Measurements from ENCODE around the gene CPB2.

Gene CPB2

GRCh38 chr13:46057256-46058015, 47.4 kb downstream of the CPB2 start:
- no peaks in the 10 kb centered on the region for H3K36me3 ChIP-seq (ENCODE audit: insufficient read depth, low read length)
- H3K79me2 ChIP-seq (ENCODE audit: insufficient read depth, low read length): peaks cover 48% of the 10 kb centered on the region
- H3K4me3 ChIP-seq (ENCODE audit: low read length, poor library complexity, severe bottlenecking): no peak overlapping the region
- no peaks in the 10 kb centered on the region for H4K20me1 ChIP-seq (ENCODE audit: insufficient read depth, low read length, poor library complexity, severe bottlenecking)
- no peaks in the 10 kb centered on the region for H3K9me3 ChIP-seq (ENCODE audit: insufficient read depth, low read depth, low read length)
- TF ChIP-seq, protein P1, sequence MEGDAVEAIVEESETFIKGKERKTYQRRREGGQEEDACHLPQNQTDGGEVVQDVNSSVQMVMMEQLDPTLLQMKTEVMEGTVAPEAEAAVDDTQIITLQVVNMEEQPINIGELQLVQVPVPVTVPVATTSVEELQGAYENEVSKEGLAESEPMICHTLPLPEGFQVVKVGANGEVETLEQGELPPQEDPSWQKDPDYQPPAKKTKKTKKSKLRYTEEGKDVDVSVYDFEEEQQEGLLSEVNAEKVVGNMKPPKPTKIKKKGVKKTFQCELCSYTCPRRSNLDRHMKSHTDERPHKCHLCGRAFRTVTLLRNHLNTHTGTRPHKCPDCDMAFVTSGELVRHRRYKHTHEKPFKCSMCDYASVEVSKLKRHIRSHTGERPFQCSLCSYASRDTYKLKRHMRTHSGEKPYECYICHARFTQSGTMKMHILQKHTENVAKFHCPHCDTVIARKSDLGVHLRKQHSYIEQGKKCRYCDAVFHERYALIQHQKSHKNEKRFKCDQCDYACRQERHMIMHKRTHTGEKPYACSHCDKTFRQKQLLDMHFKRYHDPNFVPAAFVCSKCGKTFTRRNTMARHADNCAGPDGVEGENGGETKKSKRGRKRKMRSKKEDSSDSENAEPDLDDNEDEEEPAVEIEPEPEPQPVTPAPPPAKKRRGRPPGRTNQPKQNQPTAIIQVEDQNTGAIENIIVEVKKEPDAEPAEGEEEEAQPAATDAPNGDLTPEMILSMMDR (conservative IDR thresholded peaks at IDR 0.05; ENCODE audit: low read length): no peak
- TF ChIP-seq EZH2phosphoT487 (IDR thresholded peaks at IDR 0.05; ENCODE audit: borderline replicate concordance): no peak
- no peaks in the 10 kb centered on the region for H3K27me3 ChIP-seq (ENCODE audit: insufficient read depth, low read length, poor library complexity, severe bottlenecking)
- peak overlapping the region; percentile 23 for H3K9ac ChIP-seq (ENCODE audit: low read depth, low read length, poor library complexity, severe bottlenecking)
- no peaks in the 10 kb centered on the region for H3K9me2 ChIP-seq (replicated peaks; ENCODE audit: low read depth, low read length)
- H3K4me1 ChIP-seq (ENCODE audit: insufficient read depth, low read length, poor library complexity, severe bottlenecking): peaks cover 64% of the 10 kb centered on the region
- no peak overlapping the region for H2AFZ ChIP-seq (ENCODE audit: low read length)
- H3K4me2 ChIP-seq (ENCODE audit: low read depth, low read length, poor library complexity, severe bottlenecking): peak overlapping the region; percentile 5
- H3F3A ChIP-seq (ENCODE audit: low read depth): no peaks in the 10 kb centered on the region

DNA sequence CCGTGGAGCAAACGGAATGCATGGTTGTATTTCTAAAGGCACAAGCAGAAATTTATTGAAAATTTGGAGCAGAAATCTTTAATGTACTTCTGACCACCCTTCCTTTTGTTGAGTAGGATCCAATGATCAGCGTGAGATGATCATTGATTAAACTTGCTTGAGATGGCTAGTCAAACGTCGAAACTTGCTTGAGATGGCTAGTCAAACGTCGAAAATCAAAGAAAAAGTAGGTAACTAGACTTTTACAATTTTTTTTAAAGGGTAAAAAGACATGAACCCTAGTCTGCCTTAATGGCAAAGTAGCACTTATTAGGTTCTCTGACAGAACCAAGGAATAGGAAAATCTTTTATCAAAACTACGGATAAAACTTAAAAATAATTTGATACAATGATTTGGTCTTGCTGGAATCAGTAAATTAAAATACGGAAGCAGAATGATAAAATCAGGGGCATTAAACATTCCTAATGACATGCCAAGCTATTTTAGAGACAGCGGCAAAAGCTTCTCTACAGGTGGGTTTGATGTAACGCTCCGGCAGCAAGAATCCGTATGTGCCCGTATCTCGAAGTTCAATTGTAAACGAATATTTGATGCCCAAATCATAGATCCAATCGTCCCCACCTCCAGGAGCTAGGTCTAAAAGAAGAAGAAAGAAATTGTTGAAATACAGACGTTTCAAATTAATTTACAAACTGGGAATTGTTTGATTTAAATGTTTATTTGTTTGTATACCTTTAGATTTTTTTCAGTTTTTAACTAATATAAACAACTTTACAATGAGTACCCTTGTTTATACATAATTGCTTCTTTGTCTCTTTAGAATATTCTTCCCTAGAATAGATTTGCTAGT, 51.4 kb downstream of the CPB2 start:
- H4K20me1 ChIP-seq (ENCODE audit: insufficient read depth, low read length, poor library complexity, severe bottlenecking): peaks cover 39% of the 10 kb centered on the region
- H3K79me2 ChIP-seq (ENCODE audit: insufficient read depth, low read length): peaks cover 84% of the 10 kb centered on the region
- TF ChIP-seq, protein P1 (conservative IDR thresholded peaks at IDR 0.05; ENCODE audit: low read length): no peak
- no peak for TF ChIP-seq EZH2phosphoT487 (IDR thresholded peaks at IDR 0.05; ENCODE audit: borderline replicate concordance)
- H3K4me3 ChIP-seq (ENCODE audit: low read length, poor library complexity, severe bottlenecking): peak overlapping the region; percentile 96
- no peaks in the 10 kb centered on the region for H3K27me3 ChIP-seq (ENCODE audit: insufficient read depth, low read length, poor library complexity, severe bottlenecking)
- peak overlapping the region; percentile 91 for H2AFZ ChIP-seq (ENCODE audit: low read length)
- H3K9me2 ChIP-seq (replicated peaks; ENCODE audit: low read depth, low read length): no peaks in the 10 kb centered on the region
- peak overlapping the region; percentile 90 for H3K4me2 ChIP-seq (ENCODE audit: low read depth, low read length, poor library complexity, severe bottlenecking)
- peaks cover 74% of the 10 kb centered on the region for H3K4me1 ChIP-seq (ENCODE audit: insufficient read depth, low read length, poor library complexity, severe bottlenecking)
- no peaks in the 10 kb centered on the region for H3K9me3 ChIP-seq (ENCODE audit: insufficient read depth, low read depth, low read length)
- peak overlapping the region; percentile 95 for H3K9ac ChIP-seq (ENCODE audit: low read depth, low read length, poor library complexity, severe bottlenecking)
- no peaks in the 10 kb centered on the region for H3K36me3 ChIP-seq (ENCODE audit: insufficient read depth, low read length)
- peaks cover 3% of the 10 kb centered on the region; the same call in 1 of the 2 replicates for H3F3A ChIP-seq (ENCODE audit: low read depth)

DNA sequence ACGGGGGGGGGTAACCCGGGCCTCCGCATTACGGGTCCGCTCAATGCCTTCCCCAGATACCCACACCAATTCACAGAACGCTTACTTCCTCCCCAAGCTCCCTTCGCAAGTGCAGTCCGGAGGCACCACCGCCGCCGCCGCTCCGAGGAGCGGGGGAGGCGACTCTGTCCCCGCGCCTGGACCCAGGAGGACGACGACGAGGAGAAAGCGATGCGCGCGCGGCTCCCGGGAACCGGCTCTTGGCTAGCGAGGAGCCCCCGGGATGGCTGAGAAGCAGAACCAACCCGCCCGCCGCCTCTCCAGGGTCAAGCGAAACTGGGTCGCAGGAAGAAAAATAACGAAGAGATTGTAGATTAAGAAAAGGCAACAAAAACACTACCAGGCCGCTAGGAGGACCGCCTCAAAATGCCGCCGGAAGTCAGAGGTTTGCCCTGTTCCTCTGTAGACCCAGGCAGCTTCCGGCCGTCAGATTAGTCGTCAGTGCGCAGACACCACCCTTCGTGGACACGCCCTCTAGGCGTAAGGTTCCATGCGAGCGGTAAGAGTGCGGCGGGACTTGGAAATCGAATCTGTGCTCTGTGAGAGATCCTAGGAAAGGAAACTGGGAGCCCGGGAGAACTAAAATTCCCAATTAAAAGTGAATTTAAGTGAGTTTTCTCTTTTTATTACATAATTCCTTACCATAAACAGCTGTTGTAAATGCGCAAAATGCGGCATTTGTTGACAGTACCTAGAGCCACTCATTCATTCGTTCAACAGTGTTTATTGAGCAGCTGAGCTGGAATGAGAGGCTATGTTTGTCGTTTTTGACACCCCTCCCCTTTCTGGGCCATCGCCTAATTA, 52.3 kb downstream of the CPB2 start, which contains the start of gene ZC3H13:
ZC3H13 (minus strand) TSS at position 428 of the 843 bp plus-strand sequence. CDS start 7,239 bp downstream, outside the sequence.
- Histone ChIP-seq H3K9me2 (replicated peaks; ENCODE audit: low read depth, low read length) (no peaks in the 10 kb centered on the region), H3K36me3 (ENCODE audit: insufficient read depth, low read length) (no peaks in the 10 kb centered on the region), H3K9me3 (ENCODE audit: insufficient read depth, low read depth, low read length) (no peaks in the 10 kb centered on the region), H3K4me3 (ENCODE audit: low read length, poor library complexity, severe bottlenecking) (peak within 1 kb of the TSS; percentile 96), H3F3A (ENCODE audit: low read depth) (peaks cover 3% of the 10 kb centered on the region; the same call in 1 of the 2 replicates), H4K20me1 (ENCODE audit: insufficient read depth, low read length, poor library complexity, severe bottlenecking) (peaks cover 46% of the 10 kb centered on the region), H3K9ac (ENCODE audit: low read depth, low read length, poor library complexity, severe bottlenecking) (peak within 1 kb of the TSS; percentile 95), H3K4me2 (ENCODE audit: low read depth, low read length, poor library complexity, severe bottlenecking) (peak within 1 kb of the TSS; percentile 93), H2AFZ (ENCODE audit: low read length) (peak within 1 kb of the TSS; percentile 91), H3K79me2 (ENCODE audit: insufficient read depth, low read length) (peaks cover 93% of the 10 kb centered on the region), H3K27me3 (ENCODE audit: insufficient read depth, low read length, poor library complexity, severe bottlenecking) (no peaks in the 10 kb centered on the region), H3K4me1 (ENCODE audit: insufficient read depth, low read length, poor library complexity, severe bottlenecking) (peaks cover 67% of the 10 kb centered on the region)
- TF ChIP-seq, protein P1 (conservative IDR thresholded peaks at IDR 0.05; ENCODE audit: low read length): peak; percentile 49
- TF ChIP-seq EZH2phosphoT487 (IDR thresholded peaks at IDR 0.05; ENCODE audit: borderline replicate concordance): no peak

Measured in Loucy (cell line).